Esophagus squamous epithelium (tissue), 4 donors: ENCODE results near the gene RYR1.

Experiments used
- POLR2A ChIP-seq, 4 donors: fragments of 450-650 bp; IDR thresholded peaks; one replicate each; pipeline ENCODE4 v1.6.1; 2017; ENCODE audit warnings: antibody characterized with exemption in 4 of 4, mild to moderate bottlenecking in 4 of 4, moderate library complexity in 3 of 4
- TF ChIP-seq, protein P1 (sequence below), 6 experiments: fragments of 450-650 bp in 4 of 6; fragments of 200-600 bp in 2 of 6; sonication (generic) in 2 of 6; IDR thresholded peaks; one replicate each; pipeline ENCODE4 v1.5.1; 2016 to 2019; ENCODE audit warnings: antibody characterized with exemption in 6 of 6, mild to moderate bottlenecking in 4 of 6, moderate library complexity in 4 of 6

- TF ChIP-seq, protein P1, sequence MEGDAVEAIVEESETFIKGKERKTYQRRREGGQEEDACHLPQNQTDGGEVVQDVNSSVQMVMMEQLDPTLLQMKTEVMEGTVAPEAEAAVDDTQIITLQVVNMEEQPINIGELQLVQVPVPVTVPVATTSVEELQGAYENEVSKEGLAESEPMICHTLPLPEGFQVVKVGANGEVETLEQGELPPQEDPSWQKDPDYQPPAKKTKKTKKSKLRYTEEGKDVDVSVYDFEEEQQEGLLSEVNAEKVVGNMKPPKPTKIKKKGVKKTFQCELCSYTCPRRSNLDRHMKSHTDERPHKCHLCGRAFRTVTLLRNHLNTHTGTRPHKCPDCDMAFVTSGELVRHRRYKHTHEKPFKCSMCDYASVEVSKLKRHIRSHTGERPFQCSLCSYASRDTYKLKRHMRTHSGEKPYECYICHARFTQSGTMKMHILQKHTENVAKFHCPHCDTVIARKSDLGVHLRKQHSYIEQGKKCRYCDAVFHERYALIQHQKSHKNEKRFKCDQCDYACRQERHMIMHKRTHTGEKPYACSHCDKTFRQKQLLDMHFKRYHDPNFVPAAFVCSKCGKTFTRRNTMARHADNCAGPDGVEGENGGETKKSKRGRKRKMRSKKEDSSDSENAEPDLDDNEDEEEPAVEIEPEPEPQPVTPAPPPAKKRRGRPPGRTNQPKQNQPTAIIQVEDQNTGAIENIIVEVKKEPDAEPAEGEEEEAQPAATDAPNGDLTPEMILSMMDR (IDR thresholded peaks at IDR 0.05): no peak
- no peak for TF ChIP-seq POLR2A (IDR thresholded peaks at IDR 0.05)
Observed at GRCh38 chr19:38571682-38572081, 138.2 kb downstream of the RYR1 start.
